Sciatic nerve (tissue), 2 donors: ENCODE data around the gene PRSS57. TPM values are rescaled to one million over a fixed set of nuclear protein-coding genes. Genes with fewer than 3 reads are reported as not detected.
"Not testable (repeated sequence)": the region's sequence is repeated elsewhere in the genome, so short reads cannot be mapped to it uniquely, and the experiment has no call there.

Source experiments
- ATAC-seq: fragments of 200-7000 bp; cut with Tn5 transposase; one replicate; pipeline ENCODE4 v1.9.1; 2020; ENCODE audit warnings: mild to moderate bottlenecking, moderate library complexity
- DNase-seq: peaks from one replicate; pipeline ENCODE4 v3.0.0-alpha.2; 2020; ENCODE audit warnings: low spot score
- intact Hi-C: fragments of 100-400 bp; cut with DNase I; formaldehyde crosslinking; loops from one replicate; pipeline ENCODE4 v1.14.2; 2022
- total RNA-seq: library from RNA; stranded (reverse); fragmentation: NEBNext Ultra II Directional; extraction: Animal tissue kit (Norgen Biotek cat#: 25700); gene quantifications from one replicate; pipeline ENCODE4 v1.2.1, GENCODE V29; 2021
- donor health status: DM: no; HTN: no; CAD: no.
- donor health status: DM: no; HTN: no; CAD: no.

Gene PRSS57
- not detected for total RNA-seq

DNA sequence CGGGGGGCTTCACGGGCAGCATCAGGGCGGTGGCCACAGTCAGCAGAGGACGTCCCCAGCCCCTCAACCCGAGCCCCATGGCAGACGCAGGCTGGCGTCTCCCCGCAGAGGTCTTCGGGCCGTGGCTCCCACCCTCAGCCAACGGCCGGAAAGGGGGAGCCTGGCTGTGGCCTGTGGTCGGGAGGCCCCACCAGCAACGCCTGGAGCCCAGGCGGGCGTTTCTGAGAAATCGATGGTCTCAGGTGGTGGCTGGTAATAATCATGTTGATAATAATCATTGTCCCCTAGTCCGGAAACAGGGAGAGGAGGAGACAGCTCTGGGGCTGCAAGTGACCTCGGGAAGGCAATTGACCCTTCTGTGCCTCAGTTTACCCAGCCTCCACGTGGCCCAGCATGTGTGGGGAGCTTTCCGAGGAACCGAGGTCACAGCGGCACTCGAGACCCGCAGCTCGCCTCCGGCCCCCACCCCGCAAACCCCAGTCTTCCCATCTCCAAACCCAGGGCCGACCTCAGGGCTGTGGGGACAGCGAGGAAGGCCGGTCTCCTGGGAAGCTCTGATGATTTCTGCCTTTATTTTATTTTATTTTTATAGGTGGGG lies at the start of gene PRSS57:
PRSS57 (minus strand) TSS at position 101 of the 598 bp plus-strand sequence; CDS start at position 79, 22 bp downstream.
- intact Hi-C loops: no loop called here
- no peak for ATAC-seq

DNA sequence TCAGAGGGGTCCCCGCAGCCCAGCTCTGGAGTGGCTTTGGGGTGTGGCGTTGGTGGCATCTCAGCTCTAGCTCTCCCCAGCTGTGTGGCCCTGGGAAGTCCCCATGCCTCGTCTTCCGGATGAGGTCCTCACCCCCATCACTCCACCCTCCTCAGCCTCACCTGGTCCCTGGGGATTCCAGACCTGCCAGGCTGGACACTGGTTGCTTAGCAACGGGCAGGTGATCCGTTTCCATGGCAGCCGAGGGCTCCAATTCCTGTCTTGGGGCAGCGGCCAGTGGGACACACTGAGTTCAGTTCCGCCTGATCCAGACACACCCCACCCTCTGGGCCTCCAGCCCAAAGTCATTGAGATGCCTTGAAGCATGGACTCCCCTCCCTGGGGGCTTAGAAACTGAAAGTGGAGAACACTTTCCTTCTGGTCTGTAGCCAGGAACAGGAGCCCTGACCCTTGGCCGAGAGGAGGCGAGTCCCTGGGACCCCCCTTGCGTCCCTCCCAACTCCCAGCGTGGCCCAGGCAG lies 48.0 kb upstream of the PRSS57 start:
- intact Hi-C loops: no loop called here
- DNase-seq (no peak), ATAC-seq (peak; percentile 48)

More for the DNA sequence above, at the start of gene PRSS57:
- no peak for DNase-seq

- intact Hi-C loops: no loop called here
These were observed 47.4 kb upstream of the PRSS57 start for GRCh38 chr19:742540-743075.

GRCh38 chr19:741506-742131 lies 46.4 kb upstream of the PRSS57 start:
- ATAC-seq: no peak
- intact Hi-C loops: no loop called here
- no peak for DNase-seq

More at GRCh38 chr19:742540-743075, 47.4 kb upstream of the PRSS57 start:
- peak; percentile 3 for ATAC-seq
- DNase-seq: no peak

GRCh38 chr19:740816-741505 lies 45.7 kb upstream of the PRSS57 start:
- DNase-seq, ATAC-seq, intact Hi-C loops: not testable (repeated sequence)

GRCh38 chr19:739998-740715 lies 44.9 kb upstream of the PRSS57 start:
- no peak for DNase-seq
- ATAC-seq: no peak
- intact Hi-C loops: no loop called here

- intact Hi-C loops: no loop called here
- no peak for ATAC-seq
These were observed 43.4 kb upstream of the PRSS57 start for GRCh38 chr19:738509-739128.

GRCh38 chr19:737591-738093 lies 42.4 kb upstream of the PRSS57 start:
- intact Hi-C loops: no loop called here
- peak; percentile 33 for ATAC-seq
- no peak for DNase-seq

More at GRCh38 chr19:738509-739128, 43.4 kb upstream of the PRSS57 start:
- DNase-seq: no peak

DNA sequence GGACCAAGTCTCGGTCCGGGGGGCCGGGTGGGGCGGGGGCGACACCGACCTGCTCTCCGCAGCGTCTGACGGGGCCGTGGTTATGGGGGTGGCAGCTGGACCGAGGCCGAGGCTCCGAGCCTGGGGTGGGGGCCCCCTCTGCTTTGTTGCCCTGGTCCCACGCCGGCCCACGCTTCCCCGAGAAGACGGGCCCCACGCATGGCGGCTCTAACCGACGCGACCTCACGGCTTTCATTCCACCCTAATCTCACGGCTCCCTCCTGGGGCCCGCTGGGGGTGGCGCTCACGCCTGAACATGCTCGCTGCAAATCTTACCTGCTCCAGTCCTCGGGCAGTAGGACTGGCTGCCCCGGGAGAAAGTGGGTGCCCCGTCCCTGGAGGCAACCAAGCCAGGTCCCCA lies 40.9 kb upstream of the PRSS57 start:
- intact Hi-C loops: no loop called here
- no peak for ATAC-seq
- DNase-seq: no peak

GRCh38 chr19:734716-735115 lies 39.5 kb upstream of the PRSS57 start:
- DNase-seq: no peak
- intact Hi-C loops: loop anchor here (2.0 kb wide), 1 partner anchor 70 kb away; no protein-coding TSS in a partner anchor
- ATAC-seq: no peak

- DNase-seq (no peak), ATAC-seq (no peak)
- intact Hi-C loops: no loop called here
These were observed 37.2 kb upstream of the PRSS57 start for GRCh38 chr19:732148-733069.

- DNase-seq (no peak), ATAC-seq (no peak)
- intact Hi-C loops: no loop called here
These were observed 35.7 kb upstream of the PRSS57 start for GRCh38 chr19:731000-731399.

DNA sequence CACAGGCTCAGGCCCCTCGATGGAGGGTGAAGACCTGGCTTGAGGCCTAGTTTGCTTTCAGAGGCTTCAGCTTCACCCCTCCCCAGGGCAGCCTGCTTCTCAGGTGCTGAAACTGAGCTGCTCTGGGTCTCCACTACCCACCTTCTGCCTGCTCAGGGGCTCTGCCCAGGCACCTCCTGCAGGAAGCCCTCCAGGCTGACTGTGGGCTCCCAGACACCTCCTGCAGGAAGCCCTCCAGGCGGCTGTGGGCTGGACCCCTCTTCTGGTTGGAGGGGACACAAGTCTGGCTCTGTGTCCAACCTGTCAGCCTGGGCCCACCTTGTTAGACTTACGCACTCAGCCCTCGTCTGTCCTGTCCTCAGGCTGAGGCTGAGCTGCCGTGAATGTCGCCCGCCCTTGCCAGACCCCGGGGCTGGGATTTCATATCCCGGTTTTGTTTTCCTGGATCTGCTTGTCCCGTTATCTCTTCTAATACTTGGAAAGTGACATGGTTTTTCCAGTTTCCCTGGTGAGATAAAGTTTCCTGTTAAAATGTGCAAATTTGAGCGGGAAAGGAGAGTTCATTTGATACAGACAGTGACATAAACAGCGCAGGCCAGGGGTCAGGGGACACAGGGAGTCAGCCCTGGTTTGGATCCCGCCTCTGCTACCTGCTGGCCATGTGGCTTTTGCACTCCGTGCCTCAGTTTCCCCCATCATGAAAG lies 34.9 kb upstream of the PRSS57 start:
- intact Hi-C loops: no loop called here
- no peak for DNase-seq
- no peak for ATAC-seq

DNA sequence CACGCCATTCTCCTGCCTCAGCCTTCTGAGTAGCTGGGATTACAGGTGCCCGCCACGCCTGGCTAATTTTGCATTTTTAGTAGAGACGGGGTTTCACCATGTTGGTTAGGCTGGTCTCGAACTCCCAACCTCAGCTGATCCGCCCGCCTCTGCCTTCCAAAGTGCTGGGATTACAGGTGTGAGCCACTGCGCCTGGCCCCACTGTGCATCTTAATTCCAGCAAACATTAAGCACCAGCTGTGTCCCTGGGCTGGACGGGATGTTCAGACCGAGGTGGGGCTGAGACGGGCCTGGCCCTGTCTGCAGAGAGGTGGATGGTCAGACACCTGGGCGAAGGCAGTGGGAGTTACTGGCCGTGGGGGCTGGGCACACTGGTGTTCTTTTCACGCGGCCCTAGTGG lies 34.3 kb upstream of the PRSS57 start:
- intact Hi-C loops, DNase-seq, ATAC-seq: not testable (repeated sequence)

GRCh38 chr19:728011-728410 lies 32.8 kb upstream of the PRSS57 start:
- DNase-seq (no peak), ATAC-seq (peak; percentile 35)
- intact Hi-C loops: no loop called here

DNA sequence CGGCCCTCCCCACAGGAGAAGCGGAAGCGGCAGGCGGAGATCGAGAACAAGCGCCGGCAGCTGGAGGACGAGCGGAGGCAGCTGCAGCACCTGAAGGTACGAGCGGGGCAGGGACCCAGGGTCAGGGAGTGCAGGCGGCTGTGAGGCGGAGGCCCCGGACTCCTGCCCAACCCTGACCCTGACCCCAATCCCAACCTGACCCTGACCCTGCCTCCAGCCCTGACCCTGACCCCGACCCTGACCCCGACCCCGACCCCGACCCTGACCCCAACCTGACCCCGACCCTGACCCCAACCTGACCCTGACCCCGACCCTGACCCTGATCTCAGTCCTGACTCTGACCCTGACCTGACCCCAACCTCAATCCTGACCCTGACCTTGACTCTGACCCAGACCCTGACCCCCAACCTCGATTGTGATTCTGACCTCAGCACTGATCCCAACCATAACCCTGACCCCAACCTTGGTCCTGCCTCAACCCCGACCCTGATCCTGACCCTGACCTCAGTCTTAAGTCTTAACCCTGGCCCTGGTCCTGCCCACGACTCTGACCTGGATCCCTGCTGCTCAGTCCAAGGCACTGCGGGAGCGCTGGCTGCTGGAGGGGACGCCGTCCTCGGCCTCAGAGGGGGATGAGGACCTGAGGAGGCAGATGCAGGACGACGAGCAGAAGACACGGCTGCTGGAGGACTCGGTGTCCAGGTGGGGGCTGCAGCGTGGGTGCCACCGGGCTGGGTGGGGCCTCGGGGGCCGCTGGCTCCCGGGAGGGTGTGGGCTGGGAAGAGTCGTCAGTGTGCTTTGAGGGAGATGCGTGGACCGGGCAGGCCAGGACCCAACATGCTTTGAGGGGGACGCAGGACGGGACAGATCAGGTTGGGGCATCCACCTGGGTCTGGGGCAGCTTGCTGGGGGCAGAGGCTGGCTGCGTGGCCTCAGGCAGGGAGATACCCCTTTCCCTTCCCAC lies 32.0 kb upstream of the PRSS57 start:
- ATAC-seq (peak; percentile 23), DNase-seq (no peak)
- intact Hi-C loops: no loop called here
